H54 (cell line): ENCODE measurements around the gene CLK1.
"Not testable (repeated sequence)": the region's sequence is repeated elsewhere in the genome, so short reads cannot be mapped to it uniquely, and the experiment has no call there.

ENCODE experiments used
- DNase-seq: peaks from one replicate; pipeline ENCODE4 v3.0.0; 2011; ENCODE audit warnings: low spot score, mixed read lengths; ENCODE audit not compliant: insufficient read length
- FAIRE-seq: peaks from 3 replicates; lab custom pipeline; 2011; peaks lifted over from hg19 to GRCh38; lab: Jason Lieb, UNC
- POLR2A ChIP-seq: IDR thresholded peaks from 2 replicates; pipeline ENCODE4 v1.6.1; 2011; ENCODE audit warnings: low read depth, mild to moderate bottlenecking, low read length

Gene CLK1

GRCh38 chr2:200864176-200865034 lies at the start of gene CLK1:
TSS of gene CLK1 (minus strand) at chr2:200864658. CDS start at chr2:200861862, 2,796 bp downstream.
- peak; percentile 99 for TF ChIP-seq POLR2A
- FAIRE-seq, result peak; percentile 84
- DNase-seq, result peak; percentile 88

- FAIRE-seq (peak; percentile 84), DNase-seq (peak; percentile 22)
- TF ChIP-seq POLR2A, result no peak
Observed at GRCh38 chr2:200913654-200914053, 49.2 kb upstream of the CLK1 start.

- FAIRE-seq (no peak), DNase-seq (no peak)
- no peak for TF ChIP-seq POLR2A
Observed at GRCh38 chr2:200909958-200910357, 45.5 kb upstream of the CLK1 start.

GRCh38 chr2:200905618-200906296 lies 41.3 kb upstream of the CLK1 start:
- FAIRE-seq (peak; percentile 90), DNase-seq (peak; percentile 43)
- TF ChIP-seq POLR2A, result no peak

GRCh38 chr2:200901459-200902072 lies 37.1 kb upstream of the CLK1 start:
- DNase-seq (peak; percentile 65), FAIRE-seq (peak; percentile 96)
- TF ChIP-seq POLR2A, result no peak

GRCh38 chr2:200899482-200899881 lies 35.0 kb upstream of the CLK1 start:
- FAIRE-seq, result no peak
- TF ChIP-seq POLR2A, result no peak
- no peak for DNase-seq

GRCh38 chr2:200888704-200889625 lies 24.5 kb upstream of the CLK1 start, which contains the start of the genes NIF3L1 and PPIL3:
TSS of gene NIF3L1 (plus strand) at chr2:200889371. CDS start at chr2:200891944, 2,573 bp downstream.
TSS of gene PPIL3 (minus strand) at chr2:200889077. CDS start at chr2:200887615, 1,462 bp downstream.
- peak; percentile 79 for FAIRE-seq
- peak; percentile 50; the same call in 1 of the 2 replicates for TF ChIP-seq POLR2A
- DNase-seq, result peak; percentile 85

- not testable (repeated sequence) for FAIRE-seq
Observed at GRCh38 chr2:200881715-200882249, 17.3 kb upstream of the CLK1 start.

GRCh38 chr2:200878289-200878880 lies 13.9 kb upstream of the CLK1 start:
- no peak for DNase-seq
- no peak for TF ChIP-seq POLR2A
- FAIRE-seq, result no peak

More at GRCh38 chr2:200881715-200882249, 17.3 kb upstream of the CLK1 start:
- not testable (repeated sequence) for DNase-seq

- DNase-seq, result no peak
- FAIRE-seq, result peak; percentile 53
- no peak for TF ChIP-seq POLR2A
Observed at GRCh38 chr2:200877443-200877842, 13.0 kb upstream of the CLK1 start.

GRCh38 chr2:200873560-200873959 lies 9.1 kb upstream of the CLK1 start:
- DNase-seq (no peak), FAIRE-seq (no peak)
- TF ChIP-seq POLR2A, result no peak

GRCh38 chr2:200871151-200871550 lies 6.7 kb upstream of the CLK1 start:
- no peak for TF ChIP-seq POLR2A
- DNase-seq (no peak), FAIRE-seq (no peak)
